Measurements from ENCODE around the gene FRAS1. TPM values are rescaled to one million over a fixed set of nuclear protein-coding genes. Genes with fewer than 3 reads are reported as not detected.
"Not testable (repeated sequence)": the region's sequence is repeated elsewhere in the genome, so short reads cannot be mapped to it uniquely, and the experiment has no call there.

The FRAS1 gene
- total RNA-seq, 1 donor from 2014 or later, result 18.9 TPM

DNA sequence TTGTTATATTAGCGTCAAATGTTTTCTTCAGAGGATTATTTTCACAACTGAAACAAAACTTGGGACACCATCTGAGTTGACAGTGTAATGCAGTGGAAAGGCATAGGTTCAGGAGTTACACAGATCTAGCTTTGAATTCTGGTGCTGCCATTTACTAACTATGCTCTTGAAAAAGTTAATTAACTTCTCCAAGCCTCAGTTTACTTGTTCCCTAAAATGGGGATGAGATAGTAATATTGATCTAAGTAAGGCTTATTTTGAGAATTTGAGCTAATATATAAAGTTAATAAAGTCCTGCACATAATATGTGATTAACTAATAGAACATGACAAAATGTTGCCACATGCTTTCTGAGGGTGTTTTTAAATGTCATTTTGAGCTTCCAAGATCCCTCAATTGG is 112.6 kb downstream of the FRAS1 start:
- Mint-ChIP-seq H3K27ac (ENCODE audit: unreplicated experiment) (no peak overlapping the region), H3K27me3 (ENCODE audit: low read depth) (peaks cover 2% of the 10 kb centered on the region), H3K4me3 (ENCODE audit: unreplicated experiment) (no peak overlapping the region), H3K9me3 (ENCODE audit: low read depth) (no peaks in the 10 kb centered on the region), H3K36me3 (ENCODE audit: low read depth) (no peaks in the 10 kb centered on the region), H3K4me1 (ENCODE audit: low read depth) (peaks cover 2% of the 10 kb centered on the region)
- DNase-seq (ENCODE audit: low spot score), result no peak
- TF ChIP-seq, protein P1, sequence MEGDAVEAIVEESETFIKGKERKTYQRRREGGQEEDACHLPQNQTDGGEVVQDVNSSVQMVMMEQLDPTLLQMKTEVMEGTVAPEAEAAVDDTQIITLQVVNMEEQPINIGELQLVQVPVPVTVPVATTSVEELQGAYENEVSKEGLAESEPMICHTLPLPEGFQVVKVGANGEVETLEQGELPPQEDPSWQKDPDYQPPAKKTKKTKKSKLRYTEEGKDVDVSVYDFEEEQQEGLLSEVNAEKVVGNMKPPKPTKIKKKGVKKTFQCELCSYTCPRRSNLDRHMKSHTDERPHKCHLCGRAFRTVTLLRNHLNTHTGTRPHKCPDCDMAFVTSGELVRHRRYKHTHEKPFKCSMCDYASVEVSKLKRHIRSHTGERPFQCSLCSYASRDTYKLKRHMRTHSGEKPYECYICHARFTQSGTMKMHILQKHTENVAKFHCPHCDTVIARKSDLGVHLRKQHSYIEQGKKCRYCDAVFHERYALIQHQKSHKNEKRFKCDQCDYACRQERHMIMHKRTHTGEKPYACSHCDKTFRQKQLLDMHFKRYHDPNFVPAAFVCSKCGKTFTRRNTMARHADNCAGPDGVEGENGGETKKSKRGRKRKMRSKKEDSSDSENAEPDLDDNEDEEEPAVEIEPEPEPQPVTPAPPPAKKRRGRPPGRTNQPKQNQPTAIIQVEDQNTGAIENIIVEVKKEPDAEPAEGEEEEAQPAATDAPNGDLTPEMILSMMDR (IDR thresholded peaks at IDR 0.05), result no peak

DNA sequence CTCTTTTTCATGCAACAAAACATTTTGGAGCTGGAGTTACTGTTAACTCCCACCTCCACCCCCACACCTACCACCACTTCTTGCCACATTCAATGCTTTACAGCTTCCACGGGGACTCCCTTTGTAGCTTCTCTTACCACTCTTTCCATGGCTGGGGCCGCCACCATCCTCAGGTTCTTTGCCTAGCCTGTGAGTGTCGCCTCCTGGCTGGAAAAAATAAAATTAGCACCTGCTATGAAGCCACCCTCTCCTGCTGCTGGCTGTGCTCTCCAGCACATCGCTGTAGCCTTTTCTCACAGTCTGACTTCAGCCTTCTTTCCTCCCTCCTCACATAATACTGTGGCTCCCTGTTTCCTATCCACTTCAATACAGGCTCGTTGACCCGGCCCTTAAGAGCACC is 114.4 kb downstream of the FRAS1 start:
- H3K27ac Mint-ChIP-seq (ENCODE audit: unreplicated experiment), result no peak overlapping the region
- TF ChIP-seq, protein P1 (IDR thresholded peaks at IDR 0.05), result no peak
- H3K27me3 Mint-ChIP-seq (ENCODE audit: low read depth), result peaks cover 2% of the 10 kb centered on the region
- no peaks in the 10 kb centered on the region for H3K9me3 Mint-ChIP-seq (ENCODE audit: low read depth)
- H3K4me3 Mint-ChIP-seq (ENCODE audit: unreplicated experiment), result no peak overlapping the region
- H3K36me3 Mint-ChIP-seq (ENCODE audit: low read depth), result no peaks in the 10 kb centered on the region
- no peak for DNase-seq (ENCODE audit: low spot score)
- H3K4me1 Mint-ChIP-seq (ENCODE audit: low read depth), result peaks cover 15% of the 10 kb centered on the region

DNA sequence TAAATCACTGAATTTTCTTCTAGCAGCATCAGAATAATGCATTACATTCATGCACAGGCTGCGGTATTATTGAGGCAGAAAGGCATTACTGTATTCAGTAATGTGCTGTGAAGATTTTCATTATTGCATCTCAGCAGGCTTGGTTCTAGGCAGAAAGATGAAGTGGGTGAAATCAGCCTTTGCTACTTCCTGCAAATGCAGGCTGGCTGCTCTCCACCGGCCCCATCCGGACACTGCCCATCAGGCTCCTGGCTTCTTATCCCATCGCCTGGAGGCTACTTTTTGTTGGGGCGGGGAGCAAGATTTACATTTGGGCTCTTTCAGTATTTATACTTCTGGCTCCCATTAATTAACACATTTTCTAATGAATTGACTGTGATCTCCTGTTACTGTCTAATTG is 117.8 kb downstream of the FRAS1 start:
- TF ChIP-seq, protein P1 (IDR thresholded peaks at IDR 0.05), result no peak
- H3K27ac Mint-ChIP-seq (ENCODE audit: unreplicated experiment), result no peak overlapping the region
- H3K36me3 Mint-ChIP-seq (ENCODE audit: low read depth), result no peaks in the 10 kb centered on the region
- H3K4me3 Mint-ChIP-seq (ENCODE audit: unreplicated experiment), result no peak overlapping the region
- H3K9me3 Mint-ChIP-seq (ENCODE audit: low read depth), result no peaks in the 10 kb centered on the region
- H3K27me3 Mint-ChIP-seq (ENCODE audit: low read depth), result no peaks in the 10 kb centered on the region
- peaks cover 20% of the 10 kb centered on the region for H3K4me1 Mint-ChIP-seq (ENCODE audit: low read depth)
- DNase-seq (ENCODE audit: low spot score), result no peak

DNA sequence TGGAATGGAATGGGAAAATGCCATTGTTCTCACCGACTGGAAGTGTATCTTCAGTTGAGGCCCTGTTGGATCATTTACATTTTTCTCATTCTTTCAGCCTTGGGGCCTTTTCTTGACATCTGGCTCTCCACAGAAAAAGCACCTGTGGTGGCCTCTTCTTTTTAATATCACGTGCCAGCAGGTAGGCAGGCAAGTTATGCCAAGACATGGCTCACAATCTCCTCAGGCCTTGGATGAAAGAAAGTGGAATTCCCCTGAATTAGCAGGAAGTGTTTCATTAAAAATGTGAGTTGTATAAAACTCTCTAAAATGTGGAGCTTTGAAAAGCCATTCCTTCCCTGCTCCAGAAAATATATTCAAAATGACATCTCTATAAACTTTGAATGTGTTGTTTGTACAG is 122.1 kb downstream of the FRAS1 start:
- DNase-seq (ENCODE audit: low spot score), result no peak
- H3K9me3 Mint-ChIP-seq (ENCODE audit: low read depth), result no peaks in the 10 kb centered on the region
- peaks cover 20% of the 10 kb centered on the region for H3K4me1 Mint-ChIP-seq (ENCODE audit: low read depth)
- peaks cover 3% of the 10 kb centered on the region for H3K36me3 Mint-ChIP-seq (ENCODE audit: low read depth)
- H3K27ac Mint-ChIP-seq (ENCODE audit: unreplicated experiment), result no peak overlapping the region
- H3K27me3 Mint-ChIP-seq (ENCODE audit: low read depth), result no peaks in the 10 kb centered on the region
- no peak overlapping the region for H3K4me3 Mint-ChIP-seq (ENCODE audit: unreplicated experiment)
- TF ChIP-seq, protein P1 (IDR thresholded peaks at IDR 0.05), result no peak

DNA sequence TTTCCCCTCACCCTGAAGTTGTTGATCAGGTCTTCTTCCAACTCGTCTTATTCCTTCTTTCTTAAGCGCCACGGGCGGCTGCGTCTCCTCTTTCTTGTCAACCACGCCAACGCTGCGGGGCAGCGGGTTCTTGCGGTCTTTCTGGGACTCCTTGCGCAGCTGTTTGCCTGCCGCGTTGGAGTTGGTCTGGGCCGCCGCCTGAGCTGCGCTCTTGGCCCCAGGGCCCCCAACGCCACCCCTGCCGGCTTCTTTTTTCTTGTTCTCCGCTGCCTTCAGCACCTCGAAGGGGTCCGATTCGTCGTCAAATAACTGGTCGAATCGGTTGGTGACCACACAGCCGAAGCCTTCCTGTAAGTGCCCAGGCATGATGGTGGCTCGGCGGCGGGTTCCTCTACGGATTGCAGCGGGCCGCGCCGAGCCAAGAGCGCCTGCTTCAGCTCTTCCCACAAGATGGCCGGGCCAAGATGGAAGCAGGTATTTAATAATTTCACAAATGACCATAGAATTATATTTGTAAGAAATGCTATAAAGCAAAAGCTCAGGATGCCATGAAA is 124.6 kb downstream of the FRAS1 start:
- H3K4me1 Mint-ChIP-seq (ENCODE audit: low read depth), result peaks cover 27% of the 10 kb centered on the region
- H3K9me3 Mint-ChIP-seq (ENCODE audit: low read depth); H3K27ac Mint-ChIP-seq (ENCODE audit: unreplicated experiment); DNase-seq (ENCODE audit: low spot score); H3K36me3 Mint-ChIP-seq (ENCODE audit: low read depth); H3K4me3 Mint-ChIP-seq (ENCODE audit: unreplicated experiment); H3K27me3 Mint-ChIP-seq (ENCODE audit: low read depth): not testable (repeated sequence)

DNA sequence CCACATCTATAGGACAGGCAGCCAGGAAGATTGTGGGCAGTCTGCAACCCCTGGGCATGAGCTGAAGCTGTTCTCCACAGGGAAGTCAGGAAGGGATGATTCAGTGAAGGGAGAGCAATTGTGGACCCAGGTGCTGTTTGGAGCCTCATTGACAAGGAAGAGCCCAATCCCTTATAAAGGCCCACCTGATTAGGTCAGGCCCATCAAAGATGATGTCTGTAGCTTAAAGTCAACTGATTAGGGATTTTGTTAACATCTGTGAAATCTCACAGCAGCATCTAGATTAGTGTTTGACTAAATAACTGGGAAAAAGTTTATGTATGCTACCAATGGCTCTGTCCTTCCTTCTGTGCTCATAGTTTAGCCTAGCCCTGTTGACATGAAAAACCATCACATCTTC is 127.5 kb downstream of the FRAS1 start:
- Mint-ChIP-seq H3K4me1 (ENCODE audit: low read depth) (peaks cover 25% of the 10 kb centered on the region), H3K36me3 (ENCODE audit: low read depth) (peaks cover 3% of the 10 kb centered on the region), H3K27me3 (ENCODE audit: low read depth) (no peaks in the 10 kb centered on the region), H3K4me3 (ENCODE audit: unreplicated experiment) (no peak overlapping the region), H3K9me3 (ENCODE audit: low read depth) (no peaks in the 10 kb centered on the region), H3K27ac (ENCODE audit: unreplicated experiment) (no peak overlapping the region)
- no peak for DNase-seq (ENCODE audit: low spot score)
- TF ChIP-seq, protein P1 (IDR thresholded peaks at IDR 0.05), result no peak
